Measurements from ENCODE around the gene ACTN2.

GRCh38 chr1:236759252-236759859 is 73.1 kb downstream of the ACTN2 start:
- TF ChIP-seq EZH2 (IDR thresholded peaks at IDR 0.05; ENCODE audit: low read length, missing control alignments), result no peak
- TF ChIP-seq CTCF (conservative IDR thresholded peaks at IDR 0.05 in 1 of 2, IDR thresholded peaks at IDR 0.05 in 1 of 2; ENCODE audit: low read depth in 1 of 2, low read length in 2 of 2), result peak; percentile 48 to 70
